Nephron progenitor cell (in vitro differentiated cells): ENCODE measurements around the gene SHCBP1L.
"Not testable (repeated sequence)": the region's sequence is repeated elsewhere in the genome, so short reads cannot be mapped to it uniquely, and the experiment has no call there.

Source experiments
- DNase-seq: peaks from one replicate; pipeline ENCODE4 v3.0.0; 2021
- H3K27ac Mint-ChIP-seq: 2 replicates; pipeline ENCODE4 v1.8.0; 2021; ENCODE audit warnings: mild to moderate bottlenecking, moderate library complexity, mixed read lengths
- H3K27me3 Mint-ChIP-seq: 2 replicates; pipeline ENCODE4 v1.8.0; 2021; ENCODE audit warnings: mild to moderate bottlenecking, low read depth, mixed read lengths; ENCODE audit not compliant: poor library complexity
- H3K36me3 Mint-ChIP-seq: 2 replicates; pipeline ENCODE4 v1.8.0; 2021; ENCODE audit warnings: low read depth, mixed read lengths
- H3K4me1 Mint-ChIP-seq: 2 replicates; pipeline ENCODE4 v1.8.0; 2021; ENCODE audit warnings: mixed read lengths
- H3K4me3 Mint-ChIP-seq: 2 replicates; pipeline ENCODE4 v1.8.0; 2021; ENCODE audit warnings: mild to moderate bottlenecking, moderate library complexity, mixed read lengths
- H3K9me3 Mint-ChIP-seq: 2 replicates; pipeline ENCODE4 v1.8.0; 2021; ENCODE audit warnings: mild to moderate bottlenecking, moderate library complexity, mixed read lengths
- CTCF ChIP-seq: fragments of 200-600 bp; sonication (generic); IDR thresholded peaks from 2 replicates; pipeline ENCODE4 v1.5.0; 2021; ENCODE audit warnings: antibody characterized with exemption

Gene SHCBP1L

GRCh38 chr1:182960046-182960445, 7.1 kb upstream of the SHCBP1L start:
- DNase-seq = no peak
- Mint-ChIP-seq H3K4me3 (no peak overlapping the region), H3K36me3 (no peaks in the 10 kb centered on the region), H3K9me3 (no peaks in the 10 kb centered on the region), H3K27ac (no peak overlapping the region), H3K27me3 (peaks cover 2% of the 10 kb centered on the region), H3K4me1 (peaks cover 16% of the 10 kb centered on the region)
- TF ChIP-seq CTCF = no peak

- Mint-ChIP-seq H3K9me3 (no peaks in the 10 kb centered on the region), H3K36me3 (no peaks in the 10 kb centered on the region), H3K4me1 (peaks cover 13% of the 10 kb centered on the region), H3K27ac (no peak overlapping the region), H3K27me3 (peaks cover 2% of the 10 kb centered on the region), H3K4me3 (no peak overlapping the region)
- TF ChIP-seq CTCF = no peak
- DNase-seq = no peak
Observed at GRCh38 chr1:182957902-182958395, 5.0 kb upstream of the SHCBP1L start.

GRCh38 chr1:182956708-182957365, 3.9 kb upstream of the SHCBP1L start:
- Mint-ChIP-seq H3K36me3 (no peaks in the 10 kb centered on the region), H3K9me3 (peaks cover 3% of the 10 kb centered on the region), H3K27me3 (peaks cover 2% of the 10 kb centered on the region), H3K4me1 (peaks cover 3% of the 10 kb centered on the region), H3K27ac (no peak overlapping the region), H3K4me3 (no peak overlapping the region)
- DNase-seq = no peak
- no peak for TF ChIP-seq CTCF

- Mint-ChIP-seq H3K9me3 (peaks cover 3% of the 10 kb centered on the region), H3K27ac (no peak overlapping the region), H3K27me3 (peaks cover 2% of the 10 kb centered on the region), H3K4me1 (no peaks in the 10 kb centered on the region), H3K36me3 (no peaks in the 10 kb centered on the region), H3K4me3 (no peak overlapping the region)
- no peak for DNase-seq
- no peak for TF ChIP-seq CTCF
Observed at GRCh38 chr1:182955596-182956588, 2.9 kb upstream of the SHCBP1L start.

GRCh38 chr1:182953826-182954225, 860 bp upstream of the SHCBP1L start:
- no peak for DNase-seq
- Mint-ChIP-seq H3K27me3 (peaks cover 2% of the 10 kb centered on the region), H3K36me3 (no peaks in the 10 kb centered on the region), H3K4me1 (no peaks in the 10 kb centered on the region), H3K9me3 (peaks cover 3% of the 10 kb centered on the region), H3K4me3 (no peak overlapping the region), H3K27ac (no peak overlapping the region)
- TF ChIP-seq CTCF = no peak

GRCh38 chr1:182943336-182943735, 9.6 kb downstream of the SHCBP1L start:
- H3K36me3 Mint-ChIP-seq, H3K4me3 Mint-ChIP-seq, H3K27ac Mint-ChIP-seq, H3K9me3 Mint-ChIP-seq, H3K4me1 Mint-ChIP-seq, H3K27me3 Mint-ChIP-seq, DNase-seq: not testable (repeated sequence)

- DNase-seq = peak; percentile 69
- H3K36me3 Mint-ChIP-seq, H3K27ac Mint-ChIP-seq, H3K27me3 Mint-ChIP-seq, H3K4me1 Mint-ChIP-seq, H3K9me3 Mint-ChIP-seq: not testable (repeated sequence)
- H3K4me3 Mint-ChIP-seq = peak overlapping the region; percentile 82
Observed at GRCh38 chr1:182942145-182942544, 10.8 kb downstream of the SHCBP1L start.
